HepG2 (cell line): ENCODE measurements around the gene SNAP29. TPM values are rescaled to one million over a fixed set of nuclear protein-coding genes. Genes with fewer than 3 reads are reported as not detected.

Experiments used
- CHD4 ChIP-seq: fragments of 200-600 bp; sonication (generic); IDR thresholded peaks from 2 replicates; pipeline ENCODE4 v1.7.0; 2017; ENCODE audit warnings: mild to moderate bottlenecking, low read length, borderline replicate concordance
- HBP1 ChIP-seq: IDR thresholded peaks from 2 replicates; pipeline ENCODE4 v1.6.1; 2016; ENCODE audit warnings: low read depth, control low read depth
- HINFP ChIP-seq: sonication (generic); formaldehyde crosslinking; IDR thresholded peaks from 2 replicates; pipeline ENCODE4 v1.4.0; 2020; ENCODE audit warnings: low read depth, mild to moderate bottlenecking, missing genetic modification reagents
- HOMEZ ChIP-seq: IDR thresholded peaks from 2 replicates; pipeline ENCODE4 v1.6.1; 2016; ENCODE audit warnings: low read depth
- IKZF1 ChIP-seq: fragments of 450-650 bp; IDR thresholded peaks from 2 replicates; pipeline ENCODE4 v1.7.1; 2016
- JUN ChIP-seq: sonication (generic); formaldehyde crosslinking; IDR thresholded peaks from 2 replicates; pipeline ENCODE4 v1.4.0; 2020; ENCODE audit warnings: mild to moderate bottlenecking, missing genetic modification reagents
- KMT2A ChIP-seq: sonication (generic); formaldehyde crosslinking; IDR thresholded peaks from 2 replicates; pipeline ENCODE4 v1.4.0; 2020; ENCODE audit warnings: missing genetic modification reagents
- RBM22 ChIP-seq: fragments of 200-400 bp; formaldehyde crosslinking; optimal IDR thresholded peaks from 2 replicates; pipeline ENCODE3; 2017; ENCODE audit warnings: mild to moderate bottlenecking, low read length, moderate library complexity
- RORA ChIP-seq: sonication (generic); formaldehyde crosslinking; IDR thresholded peaks from 2 replicates; pipeline ENCODE4 v1.5.0; 2020; ENCODE audit warnings: mild to moderate bottlenecking, missing genetic modification reagents, moderate library complexity
- SMAD1 ChIP-seq: sonication (generic); formaldehyde crosslinking; IDR thresholded peaks from 2 replicates; pipeline ENCODE4 v1.4.0; 2020; ENCODE audit warnings: missing genetic modification reagents, low read depth, mild to moderate bottlenecking, borderline replicate concordance
- SNAPC4 ChIP-seq: sonication (generic); formaldehyde crosslinking; IDR thresholded peaks from 2 replicates; pipeline ENCODE4 v1.4.0; 2020; ENCODE audit warnings: mild to moderate bottlenecking, missing genetic modification reagents
- SYNCRIP ChIP-seq: fragments of 200-400 bp; formaldehyde crosslinking; IDR thresholded peaks from 2 replicates; pipeline ENCODE4 v1.6.1; 2018; ENCODE audit warnings: mild to moderate bottlenecking, low read depth, low read length; ENCODE audit not compliant: insufficient read depth
- ZBTB37 ChIP-seq: sonication (generic); formaldehyde crosslinking; IDR thresholded peaks from 2 replicates; pipeline ENCODE4 v1.4.0; 2020; ENCODE audit warnings: mild to moderate bottlenecking, missing genetic modification reagents
- ZNF138 ChIP-seq: sonication (generic); formaldehyde crosslinking; IDR thresholded peaks from 2 replicates; pipeline ENCODE4 v1.5.0; 2020; ENCODE audit warnings: mild to moderate bottlenecking, low read depth, missing genetic modification reagents
- ZNF337 ChIP-seq: sonication (generic); formaldehyde crosslinking; IDR thresholded peaks from 2 replicates; pipeline ENCODE4 v1.5.1; 2020; ENCODE audit warnings: missing genetic modification reagents, low read depth, mild to moderate bottlenecking, borderline replicate concordance
- ZNF569 ChIP-seq: sonication (generic); formaldehyde crosslinking; IDR thresholded peaks from 2 replicates; pipeline ENCODE4 v1.5.0; 2020; ENCODE audit warnings: mild to moderate bottlenecking, missing genetic modification reagents, moderate library complexity, borderline replicate concordance
- ZNF768 ChIP-seq: sonication (generic); formaldehyde crosslinking; IDR thresholded peaks from 2 replicates; pipeline ENCODE4 v1.4.0; 2020; ENCODE audit warnings: missing genetic modification reagents
- polyA plus RNA-seq, 8 experiments: library from polyadenylated mRNA; depleted of rRNA in 3 of 8; stranded (reverse) in 7 of 8; unstranded in 1 of 8; fragments of >200 nt; fragmentation: Illumina TruSeq in 4 of 8; extraction: Trizol in 4 of 8; gene quantifications; 2 replicates each; pipeline versions ENCODE4 v1.2.1 to v1.2.3, GENCODE V29; 2011 to 2016; ENCODE audit warnings: low read depth in 4 of 8, missing spikeins in 1 of 8, mixed read lengths in 1 of 8; ENCODE audit not compliant: insufficient read depth in 1 of 8
- total RNA-seq, 5 experiments: library from RNA; depleted of rRNA; stranded (reverse); fragments of >200 nt; fragmentation: Illumina TruSeq; extraction: Trizol; gene quantifications; 2 replicates each; pipeline ENCODE4 v1.2.3, GENCODE V29; 2016; ENCODE audit warnings: low read depth in 1 of 5

SNAP29 gene
- total and polyA plus RNA-seq, 2 of the 13 experiments (the other 11 are each of a cell fraction or from before 2014, with no cell fraction given): 12.3 to 30.7 TPM

GRCh38 chr22:20885557-20886323, 26.9 kb downstream of the SNAP29 start (continued):
- no peak for TF ChIP-seq SNAPC4 (CRISPR knock-in tag)
- TF ChIP-seq IKZF1: no peak
- peak; percentile 60; the same call in 1 of the 2 replicates for TF ChIP-seq KMT2A (CRISPR knock-in tag)
- TF ChIP-seq HINFP (CRISPR knock-in tag): 0 out of 2 replicates have a peak, but pooled peaks have one; percentile 68
- peak; percentile 88 for TF ChIP-seq ZNF768
- 0 out of 2 replicates have a peak, but pooled peaks have one; percentile 60 for TF ChIP-seq ZNF337 (CRISPR knock-in tag)
- no peak for TF ChIP-seq ZNF138 (CRISPR knock-in tag)
- TF ChIP-seq JUN: no peak
- TF ChIP-seq RBM22: no peak
- TF ChIP-seq CHD4: no peak
- no peak for TF ChIP-seq HOMEZ (CRISPR knock-in tag)
- TF ChIP-seq ZBTB37 (CRISPR knock-in tag): no peak
- no peak for TF ChIP-seq SYNCRIP
- TF ChIP-seq SMAD1 (CRISPR knock-in tag): no peak
- TF ChIP-seq RORA (CRISPR knock-in tag): no peak
- TF ChIP-seq HBP1 (CRISPR knock-in tag): peak; percentile 50; the same call in 1 of the 2 replicates
- TF ChIP-seq ZNF569: no peak
